GM10266 (cell line): ENCODE measurements around the gene TRIM72.

ENCODE experiments used
- DNase-seq: peaks from one replicate; pipeline ENCODE4 v3.0.0; 2012; ENCODE audit errors: extremely low spot score
- CTCF ChIP-seq: IDR thresholded peaks from 2 replicates; pipeline ENCODE4 v1.5.1; 2012; ENCODE audit warnings: mild to moderate bottlenecking, low read depth; ENCODE audit not compliant: control insufficient read depth, insufficient read depth; ENCODE audit errors: missing control alignments

Gene TRIM72

GRCh38 chr16:31181102-31181830 is 32.7 kb upstream of the TRIM72 start:
- DNase-seq = no peak
- no peak for TF ChIP-seq CTCF

DNA sequence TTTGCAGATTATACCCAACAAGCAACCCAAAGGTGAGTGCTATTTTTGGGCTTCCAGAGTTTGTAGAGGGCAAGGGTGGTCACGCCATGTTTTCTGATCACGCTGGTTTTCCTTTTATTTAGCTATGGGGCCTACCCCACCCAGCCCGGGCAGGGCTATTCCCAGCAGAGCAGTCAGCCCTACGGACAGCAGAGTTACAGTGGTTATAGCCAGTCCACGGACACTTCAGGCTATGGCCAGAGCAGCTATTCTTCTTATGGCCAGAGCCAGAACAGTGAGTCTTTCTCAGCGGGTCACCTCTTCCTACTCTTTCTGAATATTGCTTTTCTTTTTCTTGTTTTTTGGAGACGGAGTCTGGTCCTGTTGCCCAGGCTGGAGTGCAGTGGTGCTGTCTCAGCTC is 31.5 kb upstream of the TRIM72 start:
- no peak for DNase-seq
- TF ChIP-seq CTCF = no peak

DNA sequence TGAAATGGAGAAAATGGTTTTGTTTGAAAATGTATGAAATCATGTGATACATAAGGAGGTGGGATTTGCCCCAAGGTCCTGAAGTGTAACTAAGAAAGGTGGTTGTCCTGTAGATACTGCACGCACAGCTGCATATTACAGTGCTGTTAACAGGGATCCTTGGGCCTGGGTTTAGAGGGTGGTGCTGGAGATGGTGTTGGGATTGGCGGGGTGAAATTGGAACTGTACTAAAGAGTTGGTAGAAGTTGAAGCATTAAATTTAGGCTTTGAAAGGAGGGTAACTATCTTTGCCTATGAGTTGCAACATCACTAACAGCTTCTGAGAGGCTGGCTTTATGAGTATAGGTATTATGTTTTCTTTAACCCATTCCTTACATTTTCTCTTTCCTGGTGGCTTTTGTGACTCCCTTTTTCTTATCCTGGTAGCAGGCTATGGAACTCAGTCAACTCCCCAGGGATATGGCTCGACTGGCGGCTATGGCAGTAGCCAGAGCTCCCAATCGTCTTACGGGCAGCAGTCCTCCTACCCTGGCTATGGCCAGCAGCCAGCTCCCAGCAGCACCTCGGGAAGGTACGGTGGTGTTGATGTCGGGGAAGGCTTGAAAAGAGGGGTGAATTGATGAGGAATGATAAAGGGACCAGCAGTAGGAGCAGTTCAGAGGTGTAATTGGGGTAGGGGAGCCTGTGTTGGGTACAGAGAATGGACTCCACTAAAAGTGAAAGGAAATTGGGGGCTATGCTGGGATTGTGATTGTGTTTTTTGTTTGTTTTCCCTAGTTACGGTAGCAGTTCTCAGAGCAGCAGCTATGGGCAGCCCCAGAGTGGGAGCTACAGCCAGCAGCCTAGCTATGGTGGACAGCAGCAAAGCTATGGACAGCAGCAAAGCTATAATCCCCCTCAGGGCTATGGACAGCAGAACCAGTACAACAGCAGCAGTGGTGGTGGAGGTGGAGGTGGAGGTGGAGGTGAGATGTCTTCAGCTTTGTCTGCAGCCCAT is 30.2 kb upstream of the TRIM72 start:
- no peak for TF ChIP-seq CTCF

GRCh38 chr16:31184888-31185287 is 29.0 kb upstream of the TRIM72 start:
- no peak for TF ChIP-seq CTCF
- DNase-seq = no peak

More for the DNA sequence above, 30.2 kb upstream of the TRIM72 start:
- DNase-seq = no peak

DNA sequence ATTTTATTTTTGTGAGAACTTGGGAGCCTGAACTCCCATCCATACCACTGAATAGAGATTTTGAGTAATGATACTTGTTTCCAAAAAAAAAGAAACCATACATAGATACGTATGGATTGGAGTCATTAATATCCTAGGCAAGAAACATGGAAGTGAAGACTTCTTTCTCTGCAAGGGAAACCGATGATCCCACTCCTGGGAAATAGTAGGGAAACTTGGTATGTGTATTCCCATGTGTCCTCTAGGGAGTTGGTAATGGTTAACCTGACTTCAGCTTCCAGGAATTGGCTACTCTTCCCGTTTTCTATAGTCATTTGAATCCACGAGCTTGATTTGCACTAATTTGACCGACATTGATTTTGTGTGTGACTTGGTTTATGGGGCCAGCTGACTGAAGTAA is 28.6 kb upstream of the TRIM72 start:
- no peak for TF ChIP-seq CTCF

DNA sequence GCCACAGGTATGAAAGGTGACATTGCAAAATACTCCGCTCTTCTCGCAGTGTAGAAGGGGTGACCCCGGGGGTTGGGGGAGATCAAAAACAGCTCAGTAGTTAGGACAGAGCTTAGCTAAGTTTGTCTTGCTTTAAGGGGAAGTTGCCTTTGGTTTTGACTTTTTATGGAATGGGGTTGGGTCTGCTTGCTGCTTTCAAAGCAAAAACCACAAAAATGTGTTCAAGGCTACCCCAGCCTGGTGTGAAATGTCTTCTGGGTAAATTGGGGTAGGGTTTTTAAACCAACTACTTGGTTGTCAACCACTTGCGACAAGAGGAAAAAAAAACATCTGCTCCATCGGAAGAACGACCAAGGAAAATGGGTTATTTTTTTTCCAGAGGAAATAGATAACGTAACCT is 27.7 kb upstream of the TRIM72 start:
- no peak for DNase-seq
- TF ChIP-seq CTCF = no peak

More for the DNA sequence above, 28.6 kb upstream of the TRIM72 start:
- no peak for DNase-seq
